ENCODE data around the gene CTSD. TPM values are rescaled to one million over a fixed set of nuclear protein-coding genes. Genes with fewer than 3 reads are reported as not detected.

Gene CTSD
- total and polyA plus RNA-seq, 2 experiments from 2014 or later, result 67.1 to 251 TPM

DNA sequence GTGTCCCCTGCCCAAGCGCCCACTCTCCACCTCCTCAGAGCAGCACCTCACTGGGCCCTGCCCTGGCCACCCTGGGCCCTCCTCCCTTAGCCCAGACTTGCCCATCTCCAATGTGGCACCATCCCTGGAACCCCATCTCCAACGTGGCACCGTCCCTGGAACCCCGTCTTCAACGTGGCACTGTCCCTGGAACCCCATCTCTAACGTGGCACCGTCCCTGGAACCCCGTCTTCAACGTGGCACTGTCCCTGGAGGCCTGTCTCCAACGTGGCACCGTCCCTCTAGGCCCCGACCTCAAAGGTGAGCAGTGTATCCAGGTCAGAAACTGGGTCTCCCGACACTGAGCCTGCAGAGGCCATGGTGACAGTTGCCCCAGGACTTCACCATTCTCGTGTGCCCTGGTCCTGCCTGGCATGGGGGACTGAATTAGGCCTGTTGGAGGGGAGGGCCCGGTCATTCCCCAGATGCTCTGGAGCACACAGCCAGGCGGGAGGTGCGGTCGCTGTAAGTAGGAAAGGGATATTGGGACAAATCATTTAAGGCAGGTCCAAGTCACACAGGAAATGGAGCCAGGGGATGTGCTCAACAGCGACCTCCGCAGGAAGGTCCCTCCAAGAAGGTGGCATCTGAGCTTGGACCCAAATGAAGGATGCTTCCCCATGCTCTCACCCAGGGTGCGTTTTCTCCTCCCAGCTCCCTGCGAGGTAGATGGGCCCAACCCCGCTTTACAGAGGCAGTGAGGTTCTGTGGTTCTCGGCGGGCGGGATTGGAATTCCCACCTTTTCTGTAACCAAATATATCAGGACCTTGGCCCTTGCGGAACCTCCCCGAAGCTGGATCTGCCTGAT is 2.4 kb upstream of the CTSD start (continued):
- TF ChIP-seq ZNF462 (CRISPR knock-in tag; IDR thresholded peaks at IDR 0.05), result no peak

GRCh38 chr11:1763336-1763795 is 361 bp downstream of the CTSD start:
- H3K36me3 Mint-ChIP-seq (ENCODE audit: low read depth), result no peaks in the 10 kb centered on the region
- H2AFZ ChIP-seq, result no peak overlapping the region; the same call in 1 of the 2 replicates
- peaks cover 5% of the 10 kb centered on the region for H3K79me2 ChIP-seq (replicated peaks; ENCODE audit: insufficient read depth)
- TF ChIP-seq EZH2phosphoT487 (IDR thresholded peaks at IDR 0.05; ENCODE audit: unreplicated experiment) (no peak), JUNB (IDR thresholded peaks at IDR 0.05; ENCODE audit: unreplicated experiment) (no peak), POLR2AphosphoS5 (IDR thresholded peaks at IDR 0.05; ENCODE audit: low read depth) (no peak), ZNF462 (CRISPR knock-in tag; IDR thresholded peaks at IDR 0.05) (no peak), ZNF114 (CRISPR knock-in tag; IDR thresholded peaks at IDR 0.05) (no peak)
- TF ChIP-seq, protein P1, sequence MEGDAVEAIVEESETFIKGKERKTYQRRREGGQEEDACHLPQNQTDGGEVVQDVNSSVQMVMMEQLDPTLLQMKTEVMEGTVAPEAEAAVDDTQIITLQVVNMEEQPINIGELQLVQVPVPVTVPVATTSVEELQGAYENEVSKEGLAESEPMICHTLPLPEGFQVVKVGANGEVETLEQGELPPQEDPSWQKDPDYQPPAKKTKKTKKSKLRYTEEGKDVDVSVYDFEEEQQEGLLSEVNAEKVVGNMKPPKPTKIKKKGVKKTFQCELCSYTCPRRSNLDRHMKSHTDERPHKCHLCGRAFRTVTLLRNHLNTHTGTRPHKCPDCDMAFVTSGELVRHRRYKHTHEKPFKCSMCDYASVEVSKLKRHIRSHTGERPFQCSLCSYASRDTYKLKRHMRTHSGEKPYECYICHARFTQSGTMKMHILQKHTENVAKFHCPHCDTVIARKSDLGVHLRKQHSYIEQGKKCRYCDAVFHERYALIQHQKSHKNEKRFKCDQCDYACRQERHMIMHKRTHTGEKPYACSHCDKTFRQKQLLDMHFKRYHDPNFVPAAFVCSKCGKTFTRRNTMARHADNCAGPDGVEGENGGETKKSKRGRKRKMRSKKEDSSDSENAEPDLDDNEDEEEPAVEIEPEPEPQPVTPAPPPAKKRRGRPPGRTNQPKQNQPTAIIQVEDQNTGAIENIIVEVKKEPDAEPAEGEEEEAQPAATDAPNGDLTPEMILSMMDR (conservative IDR thresholded peaks at IDR 0.05; ENCODE audit: low read depth in 2 of 2), result no peak

More at GRCh38 chr11:1763336-1763795, 361 bp downstream of the CTSD start:
- ATAC-seq (peak; percentile 29), DNase-seq (ENCODE audit: low spot score) (no peak)
- no peaks in the 10 kb centered on the region; the same call in 2 of the 3 replicates for H3K4me1 Mint-ChIP-seq
- Histone ChIP-seq H3K27me3 (ENCODE audit: insufficient read depth) (no peaks in the 10 kb centered on the region), H3K9me2 (ENCODE audit: insufficient read depth) (no peaks in the 10 kb centered on the region), H3K4me3 (peak overlapping the region; percentile 86), H3K36me3 (ENCODE audit: insufficient read depth) (no peaks in the 10 kb centered on the region), H3K4me1 (ENCODE audit: insufficient read depth) (no peaks in the 10 kb centered on the region; the same call in 1 of the 2 replicates), H4K20me1 (replicated peaks; ENCODE audit: insufficient read depth) (no peaks in the 10 kb centered on the region), H3F3A (replicated peaks; ENCODE audit: low read depth) (no peaks in the 10 kb centered on the region), H3K27ac (ENCODE audit: low read depth) (no peak overlapping the region), H3K4me2 (peak overlapping the region; percentile 90)
- no peaks in the 10 kb centered on the region for H3K9me3 Mint-ChIP-seq
- H3K27me3 Mint-ChIP-seq (ENCODE audit: insufficient read depth, low read depth, poor library complexity), result peaks cover 7% of the 10 kb centered on the region
- peak overlapping the region; percentile 73 for H3K4me3 Mint-ChIP-seq
- no peak overlapping the region for H3K27ac Mint-ChIP-seq

Measured in GM23338 (cell line).